Common myeloid progenitor, CD34-positive (primary cell): ENCODE data around the gene INO80C.
A peak's percentile ranks its signal among the peaks of the same experiment; 100 is the strongest.

ENCODE experiments used
- CTCF ChIA-PET: fragments of 350-600 bp; sonication (Branson Sonifier 250); formaldehyde crosslinking; loops from one replicate; lab custom pipeline; 2021; ENCODE audit warnings: antibody characterized with exemption; lab: Charles Lee
- POLR2A ChIA-PET: fragments of 350-600 bp; sonication (Branson Sonifier 250); formaldehyde crosslinking; loops from one replicate; lab custom pipeline; 2021; ENCODE audit warnings: antibody characterized with exemption; lab: Charles Lee
- DNase-seq, 3 donors: peaks; one replicate each; pipeline versions ENCODE4 v3.0.0 to v3.0.0-alpha.2; 2013
- H3K27ac ChIP-seq, 2 experiments: 1 replicate in 1 of 2; 2 replicates in 1 of 2; pipeline ENCODE4 v1.7.0; 2013; ENCODE audit warnings: inconsistent platforms in 2 of 2, low read length in 2 of 2, mild to moderate bottlenecking in 2 of 2, low read depth in 1 of 2, moderate library complexity in 1 of 2; ENCODE audit not compliant: severe bottlenecking in 2 of 2, insufficient read depth in 1 of 2, poor library complexity in 1 of 2
- H3K27me3 ChIP-seq, 5 experiments: replicated peaks in 2 of 5; 1 replicate in 3 of 5; 2 replicates in 2 of 5; pipeline versions ENCODE4 v1.6.1 to v1.7.0; 2013; ENCODE audit warnings: low read length in 4 of 5, mild to moderate bottlenecking in 2 of 5, moderate library complexity in 2 of 5, inconsistent platforms in 1 of 5; ENCODE audit not compliant: insufficient read depth in 5 of 5, control insufficient read depth in 4 of 5
- H3K36me3 ChIP-seq, 4 experiments: 1 replicate in 2 of 4; 2 replicates in 2 of 4; pipeline versions ENCODE4 v1.6.1 to v1.7.0; 2013; ENCODE audit warnings: low read length in 3 of 4, control low read depth in 1 of 4, mild to moderate bottlenecking in 1 of 4; ENCODE audit not compliant: control insufficient read depth in 4 of 4, insufficient read depth in 4 of 4
- H3K4me1 ChIP-seq, 4 experiments: 1 replicate in 3 of 4; 2 replicates in 1 of 4; pipeline versions ENCODE4 v1.6.1 to v1.7.1; 2013; ENCODE audit warnings: low read length in 3 of 4, mild to moderate bottlenecking in 3 of 4, control low read depth in 1 of 4, inconsistent platforms in 1 of 4, moderate library complexity in 1 of 4; ENCODE audit not compliant: control insufficient read depth in 4 of 4, insufficient read depth in 4 of 4; ENCODE audit errors: control extremely low read depth in 1 of 4
- H3K4me3 ChIP-seq, 7 experiments: 1 replicate in 4 of 7; 2 replicates in 3 of 7; pipeline versions ENCODE4 v1.5.1 to v1.7.0; 2013; ENCODE audit warnings: mild to moderate bottlenecking in 7 of 7, low read length in 6 of 7, moderate library complexity in 6 of 7, inconsistent platforms in 2 of 7, low read depth in 2 of 7, control low read depth in 1 of 7; ENCODE audit not compliant: insufficient read depth in 4 of 7, control insufficient read depth in 1 of 7; ENCODE audit errors: extremely low read depth in 1 of 7
- H3K9me3 ChIP-seq, 5 experiments: 1 replicate in 4 of 5; 2 replicates in 1 of 5; pipeline versions ENCODE4 v1.6.1 to v1.7.1; 2013; ENCODE audit warnings: low read length in 4 of 5, mild to moderate bottlenecking in 2 of 5, inconsistent platforms in 1 of 5, low read depth in 1 of 5, moderate library complexity in 1 of 5; ENCODE audit not compliant: control insufficient read depth in 4 of 5, insufficient read depth in 2 of 5; ENCODE audit errors: control extremely low read depth in 1 of 5
- WGBS: methylation state at CpG from one replicate; pipeline ENCODE4 v1.1.5; 2013; ENCODE audit not compliant: insufficient coverage; 5-methylcytosine and 5-hydroxymethylcytosine counted together

INO80C gene

GRCh38 chr18:35430721-35431373 lies 66.9 kb downstream of the INO80C start:
- Histone ChIP-seq H3K9me3 (peaks cover 0 to 13% (median 0%) of the 10 kb centered on the region in 5 experiments), H3K36me3 (no peaks in the 10 kb centered on the region), H3K27ac (no peak overlapping the region), H3K4me3 (no peak overlapping the region), H3K27me3 (no peaks in the 10 kb centered on the region), H3K4me1 (peaks cover 0 to 17% (median 6%) of the 10 kb centered on the region in 4 experiments)
- peak in 2 of 3 donors; percentile 66 to 77 for DNase-seq
- ChIA-PET POLR2A (no interaction called here), CTCF (interaction anchor here (0.9 to 1.0 kb wide), 2 partner anchors 10 to 26 kb away, joined by 3 read pairs; no protein-coding TSS in a partner anchor)
- 44% methylated on average over 2 of the region's 4 CpGs for WGBS

GRCh38 chr18:35426786-35427185 lies 71.0 kb downstream of the INO80C start:
- Histone ChIP-seq H3K27ac (no peak overlapping the region), H3K4me3 (no peak overlapping the region), H3K27me3 (no peaks in the 10 kb centered on the region), H3K36me3 (no peaks in the 10 kb centered on the region), H3K9me3 (no peaks in the 10 kb centered on the region), H3K4me1 (peaks cover 0 to 12% (median 5%) of the 10 kb centered on the region in 4 experiments)
- ChIA-PET CTCF (interaction anchor here (0.6 to 1.5 kb wide), 2 partner anchors 26 to 100 kb away, joined by 3 read pairs; no protein-coding TSS in a partner anchor), POLR2A (no interaction called here)
- DNase-seq, result no peak
- WGBS, result 98% methylated on average over 5 of the region's 5 CpGs

- Histone ChIP-seq H3K4me3 (no peak overlapping the region), H3K27me3 (no peaks in the 10 kb centered on the region), H3K36me3 (no peaks in the 10 kb centered on the region), H3K27ac (no peak overlapping the region), H3K4me1 (no peaks in the 10 kb centered on the region), H3K9me3 (peaks cover 0 to 4% (median 0%) of the 10 kb centered on the region in 5 experiments)
- ChIA-PET CTCF (interaction anchor here (1.1 kb wide), 1 partner anchor 16 kb away, joined by 3 read pairs; no protein-coding TSS in a partner anchor), POLR2A (no interaction called here)
- DNase-seq, result no peak
- WGBS, result 100% methylated on average over 2 of the region's 3 CpGs
These were observed 73.4 kb downstream of the INO80C start for GRCh38 chr18:35424356-35424755.

- 93% methylated on average over 3 of the region's 3 CpGs for WGBS
- Histone ChIP-seq H3K4me1 (no peaks in the 10 kb centered on the region), H3K27me3 (no peaks in the 10 kb centered on the region), H3K4me3 (no peak overlapping the region), H3K36me3 (no peaks in the 10 kb centered on the region), H3K27ac (no peak overlapping the region), H3K9me3 (peaks cover 2 to 22% (median 6%) of the 10 kb centered on the region in 5 experiments)
- ChIA-PET POLR2A (no interaction called here), CTCF (interaction anchor here (1.1 kb wide), 4 partner anchors 12 to 111 kb away, joined by 3 to 5 read pairs (median 3); no protein-coding TSS in a partner anchor)
- DNase-seq, result no peak
These were observed 75.5 kb downstream of the INO80C start for GRCh38 chr18:35422237-35422636.

GRCh38 chr18:35418610-35419009 lies 79.2 kb downstream of the INO80C start:
- no peak overlapping the region for H3K4me3 ChIP-seq
- 100% methylated on average over 4 of the region's 4 CpGs for WGBS
- H3K27ac ChIP-seq, result no peak overlapping the region
- CTCF ChIA-PET, result no interaction called here
- H3K4me1 ChIP-seq, result peaks cover 0 to 1% (median 0%) of the 10 kb centered on the region in 4 experiments
- H3K27me3 ChIP-seq, result no peaks in the 10 kb centered on the region
- POLR2A ChIA-PET, result no interaction called here
- H3K9me3 ChIP-seq, result peaks cover 2 to 26% (median 9%) of the 10 kb centered on the region in 5 experiments
- no peaks in the 10 kb centered on the region for H3K36me3 ChIP-seq
- no peak for DNase-seq
